Naive thymus-derived CD4-positive, alpha-beta T cell (primary cell): ENCODE results near the gene GLP1R. TPM values are rescaled to one million over a fixed set of nuclear protein-coding genes. Genes with fewer than 3 reads are reported as not detected.

Experiments used
- ATAC-seq: fragments of 150-1000 bp; cut with Tn5 transposase; 2 replicates; pipeline ENCODE4 v1.10.0; 2021; ENCODE audit warnings: mild to moderate bottlenecking, moderate library complexity
- CTCF ChIA-PET: fragments of 350-600 bp; sonication (Branson Sonifier 250); formaldehyde crosslinking; loops from one replicate; lab custom pipeline; 2021; ENCODE audit warnings: antibody characterized with exemption; lab: Charles Lee
- POLR2A ChIA-PET: fragments of 350-600 bp; sonication (Branson Sonifier 250); formaldehyde crosslinking; loops from one replicate; lab custom pipeline; 2021; ENCODE audit warnings: antibody characterized with exemption, inconsistent platforms; lab: Charles Lee
- DNase-seq, 9 donors: peaks; one replicate each; pipeline versions ENCODE4 v3.0.0 to v3.0.0-alpha.2; 2020 to 2022; ENCODE audit warnings: mixed read lengths in 1 of 9
- H3K27ac ChIP-seq: one replicate; pipeline ENCODE4 v1.7.0; 2013; ENCODE audit warnings: mild to moderate bottlenecking, low read depth, low read length, moderate library complexity
- H3K27me3 ChIP-seq, 2 donors: one replicate each; pipeline ENCODE4 v1.7.0; 2013; ENCODE audit warnings: low read length in 2 of 2, mild to moderate bottlenecking in 2 of 2, moderate library complexity in 2 of 2; ENCODE audit not compliant: control insufficient read depth in 2 of 2, insufficient read depth in 2 of 2
- H3K36me3 ChIP-seq, 3 experiments: 1 replicate in 2 of 3; 2 replicates in 1 of 3; pipeline ENCODE4 v1.7.0; 2013; ENCODE audit warnings: low read length in 3 of 3, mild to moderate bottlenecking in 3 of 3, moderate library complexity in 1 of 3; ENCODE audit not compliant: insufficient read depth in 3 of 3, control insufficient read depth in 2 of 3
- H3K4me1 ChIP-seq, 2 donors: one replicate each; pipeline ENCODE4 v1.7.0; 2013; ENCODE audit warnings: low read length in 2 of 2, mild to moderate bottlenecking in 2 of 2, moderate library complexity in 1 of 2; ENCODE audit not compliant: control insufficient read depth in 2 of 2, insufficient read depth in 2 of 2
- H3K4me3 ChIP-seq: 2 replicates; pipeline ENCODE4 v1.7.0; 2013; ENCODE audit warnings: mild to moderate bottlenecking, low read length
- H3K9me3 ChIP-seq, 3 experiments: 1 replicate in 2 of 3; 2 replicates in 1 of 3; pipeline ENCODE4 v1.7.0; 2013; ENCODE audit warnings: low read length in 3 of 3; ENCODE audit not compliant: control insufficient read depth in 2 of 3
- H3K27ac Mint-ChIP-seq, 9 donors: one replicate each; pipeline ENCODE4 v1.8.0; 2020 to 2022; ENCODE audit warnings: mixed read lengths in 9 of 9, mild to moderate bottlenecking in 8 of 9, moderate library complexity in 5 of 9, inconsistent platforms in 2 of 9
- H3K27me3 Mint-ChIP-seq, 5 donors: one replicate each; pipeline ENCODE4 v1.8.0; 2021 to 2022; ENCODE audit warnings: mixed read lengths in 5 of 5, mild to moderate bottlenecking in 1 of 5
- H3K36me3 Mint-ChIP-seq, 5 donors: one replicate each; pipeline ENCODE4 v1.8.0; 2020 to 2022; ENCODE audit warnings: mixed read lengths in 5 of 5, mild to moderate bottlenecking in 3 of 5, inconsistent platforms in 1 of 5
- H3K4me1 Mint-ChIP-seq, 7 donors: one replicate each; pipeline ENCODE4 v1.8.0; 2020 to 2022; ENCODE audit warnings: mixed read lengths in 7 of 7, mild to moderate bottlenecking in 3 of 7, inconsistent platforms in 1 of 7
- H3K4me3 Mint-ChIP-seq, 10 donors: one replicate each; pipeline ENCODE4 v1.8.0; 2020 to 2022; ENCODE audit warnings: mild to moderate bottlenecking in 10 of 10, mixed read lengths in 10 of 10, moderate library complexity in 6 of 10, inconsistent platforms in 2 of 10
- H3K9me3 Mint-ChIP-seq, 11 donors: one replicate each; pipeline ENCODE4 v1.8.0; 2020 to 2022; ENCODE audit warnings: mixed read lengths in 11 of 11, mild to moderate bottlenecking in 4 of 11, inconsistent platforms in 1 of 11, moderate library complexity in 1 of 11
- intact Hi-C, 2 donors: fragments of 100-400 bp; cut with micrococcal nuclease; formaldehyde crosslinking; loops; one replicate each; pipeline ENCODE4 v1.15.1; 2023
- polyA plus RNA-seq, 2 donors: library from polyadenylated mRNA; unstranded; fragments of 300-500 nt; fragmentation: Illumina TruSeq; gene quantifications; one replicate each; pipeline ENCODE4 v1.2.3, GENCODE V29; 2021
- total RNA-seq, 6 experiments: library from RNA in 5 of 6; stranded (reverse) in 5 of 6; gene quantifications; 1 replicate in 5 of 6; 2 replicates in 1 of 6; pipeline ENCODE4 v1.2.3 and lab custom pipeline; 2021 to 2026

Gene GLP1R
- total and polyA plus RNA-seq, 7 experiments from 2014 or later: not detected

GRCh38 chr6:39073471-39074355 is 25.1 kb downstream of the GLP1R start:
- ChIA-PET CTCF (interaction anchor here (0.6 kb wide), 1 partner anchor 27 kb away, joined by 3 read pairs; no protein-coding TSS in a partner anchor), POLR2A (no interaction called here)
- H3K4me1 Mint-ChIP-seq: peaks cover 0 to 3% (median 0%) of the 10 kb centered on the region in 7 donors
- H3K27ac ChIP-seq: no peak overlapping the region
- H3K27me3 ChIP-seq: no peaks in the 10 kb centered on the region
- no peaks in the 10 kb centered on the region for H3K36me3 ChIP-seq
- no peaks in the 10 kb centered on the region for H3K9me3 ChIP-seq
- H3K4me1 ChIP-seq: no peaks in the 10 kb centered on the region
- DNase-seq (no peak), ATAC-seq (peak; percentile 24)
- H3K27me3 Mint-ChIP-seq: peaks cover 0 to 18% (median 5%) of the 10 kb centered on the region in 5 donors
- H3K9me3 Mint-ChIP-seq: no peaks in the 10 kb centered on the region
- H3K36me3 Mint-ChIP-seq: no peaks in the 10 kb centered on the region
- intact Hi-C loops: no loop called here
- H3K27ac Mint-ChIP-seq: no peak overlapping the region
- no peak overlapping the region for H3K4me3 Mint-ChIP-seq
- no peak overlapping the region for H3K4me3 ChIP-seq

- no peaks in the 10 kb centered on the region for H3K4me1 ChIP-seq
- H3K27me3 ChIP-seq: no peaks in the 10 kb centered on the region
- no peak overlapping the region for H3K4me3 Mint-ChIP-seq
- H3K27me3 Mint-ChIP-seq: peaks cover 0 to 13% (median 5%) of the 10 kb centered on the region in 5 donors
- no peak for ATAC-seq
- intact Hi-C loops: no loop called here
- H3K36me3 Mint-ChIP-seq: no peaks in the 10 kb centered on the region
- H3K9me3 ChIP-seq: no peaks in the 10 kb centered on the region
- H3K9me3 Mint-ChIP-seq: no peaks in the 10 kb centered on the region
- H3K27ac Mint-ChIP-seq: no peak overlapping the region
- H3K36me3 ChIP-seq: no peaks in the 10 kb centered on the region
- POLR2A ChIA-PET: no interaction called here
- H3K4me1 Mint-ChIP-seq: peaks cover 0 to 3% (median 0%) of the 10 kb centered on the region in 7 donors
- H3K27ac ChIP-seq: no peak overlapping the region
- no peak for DNase-seq
- CTCF ChIA-PET: interaction anchor here (0.6 kb wide), 1 partner anchor 97 kb away, joined by 3 read pairs; no protein-coding TSS in a partner anchor
- no peak overlapping the region for H3K4me3 ChIP-seq
Measured at GRCh38 chr6:39074486-39074885, 25.9 kb downstream of the GLP1R start.

GRCh38 chr6:39075010-39075686 is 26.6 kb downstream of the GLP1R start:
- Histone ChIP-seq H3K9me3 (no peaks in the 10 kb centered on the region), H3K27me3 (no peaks in the 10 kb centered on the region), H3K36me3 (no peaks in the 10 kb centered on the region), H3K4me1 (no peaks in the 10 kb centered on the region), H3K27ac (no peak overlapping the region), H3K4me3 (no peak overlapping the region)
- no peak overlapping the region for H3K27ac Mint-ChIP-seq
- POLR2A ChIA-PET: no interaction called here
- H3K9me3 Mint-ChIP-seq: no peaks in the 10 kb centered on the region
- no peak for DNase-seq
- H3K27me3 Mint-ChIP-seq: peaks cover 0 to 12% (median 5%) of the 10 kb centered on the region in 5 donors
- peaks cover 0 to 3% (median 0%) of the 10 kb centered on the region in 7 donors for H3K4me1 Mint-ChIP-seq
- ATAC-seq: no peak
- intact Hi-C loops: no loop called here
- H3K4me3 Mint-ChIP-seq: no peak overlapping the region
- CTCF ChIA-PET: interaction anchor here (0.6 kb wide), 1 partner anchor 96 kb away, joined by 3 read pairs; no protein-coding TSS in a partner anchor
- H3K36me3 Mint-ChIP-seq: no peaks in the 10 kb centered on the region

- Histone ChIP-seq H3K27ac (no peak overlapping the region), H3K36me3 (no peaks in the 10 kb centered on the region), H3K9me3 (no peaks in the 10 kb centered on the region), H3K4me3 (no peak overlapping the region), H3K4me1 (no peaks in the 10 kb centered on the region), H3K27me3 (no peaks in the 10 kb centered on the region)
- ChIA-PET POLR2A (no interaction called here), CTCF (no interaction called here)
- Mint-ChIP-seq H3K36me3 (no peaks in the 10 kb centered on the region), H3K4me1 (peaks cover 0 to 3% (median 0%) of the 10 kb centered on the region in 7 donors), H3K4me3 (no peak overlapping the region), H3K9me3 (no peaks in the 10 kb centered on the region), H3K27ac (no peak overlapping the region), H3K27me3 (peaks cover 0 to 10% (median 5%) of the 10 kb centered on the region in 5 donors)
- DNase-seq (no peak), ATAC-seq (no peak)
- intact Hi-C loops: no loop called here
Measured at GRCh38 chr6:39075807-39076622, 27.4 kb downstream of the GLP1R start.

GRCh38 chr6:39076623-39077535 is 28.3 kb downstream of the GLP1R start:
- ChIA-PET POLR2A (no interaction called here), CTCF (interaction anchor here (0.6 kb wide), 1 partner anchor 21 kb away, joined by 4 read pairs; no protein-coding TSS in a partner anchor)
- H3K4me1 Mint-ChIP-seq: peaks cover 0 to 3% (median 0%) of the 10 kb centered on the region in 7 donors
- DNase-seq (no peak), ATAC-seq (no peak)
- H3K4me3 Mint-ChIP-seq: no peak overlapping the region
- Histone ChIP-seq H3K27me3 (no peaks in the 10 kb centered on the region), H3K36me3 (no peaks in the 10 kb centered on the region), H3K4me1 (no peaks in the 10 kb centered on the region), H3K4me3 (no peak overlapping the region), H3K9me3 (no peaks in the 10 kb centered on the region), H3K27ac (no peak overlapping the region)
- no peaks in the 10 kb centered on the region for H3K9me3 Mint-ChIP-seq
- intact Hi-C loops: no loop called here
- H3K27ac Mint-ChIP-seq: no peak overlapping the region
- H3K36me3 Mint-ChIP-seq: no peaks in the 10 kb centered on the region
- peaks cover 0 to 5% (median 0%) of the 10 kb centered on the region in 5 donors for H3K27me3 Mint-ChIP-seq
